HG03135 (cell line): ENCODE results near the gene OMP.

Experiments used
- ATAC-seq: cut with Tn5 transposase; IDR thresholded peaks from one replicate; pipeline ENCODE4 v1.9.1; 2021; ENCODE audit warnings: mild to moderate bottlenecking, moderate library complexity; ENCODE audit not compliant: unreplicated experiment

OMP gene

GRCh38 chr11:77068457-77069335 lies 33.9 kb upstream of the OMP start:
- no peak for ATAC-seq

GRCh38 chr11:77069336-77069968 lies 33.2 kb upstream of the OMP start:
- ATAC-seq, result no peak

GRCh38 chr11:77069969-77070582 lies 32.6 kb upstream of the OMP start:
- no peak for ATAC-seq

GRCh38 chr11:77071077-77071476 lies 31.6 kb upstream of the OMP start:
- no peak for ATAC-seq

GRCh38 chr11:77071671-77072605 lies 30.7 kb upstream of the OMP start:
- ATAC-seq, result no peak

GRCh38 chr11:77072851-77073327 lies 29.8 kb upstream of the OMP start:
- no peak for ATAC-seq

GRCh38 chr11:77073328-77074001 lies 29.2 kb upstream of the OMP start:
- ATAC-seq, result no peak

- ATAC-seq, result no peak
These were observed 28.4 kb upstream of the OMP start for GRCh38 chr11:77074205-77074604.

- no peak for ATAC-seq
These were observed 27.9 kb upstream of the OMP start for GRCh38 chr11:77074626-77075221.

- no peak for ATAC-seq
These were observed 27.2 kb upstream of the OMP start for GRCh38 chr11:77075425-77075905.

GRCh38 chr11:77079666-77080065 lies 23.0 kb upstream of the OMP start:
- ATAC-seq, result no peak

- no peak for ATAC-seq
These were observed 21.9 kb upstream of the OMP start for GRCh38 chr11:77080643-77081210.

- no peak for ATAC-seq
These were observed 21.2 kb upstream of the OMP start for GRCh38 chr11:77081381-77081851.

- no peak for ATAC-seq
These were observed 20.4 kb upstream of the OMP start for GRCh38 chr11:77081976-77082836.

GRCh38 chr11:77082838-77083565 lies 19.6 kb upstream of the OMP start:
- ATAC-seq, result no peak

GRCh38 chr11:77083566-77084245 lies 18.9 kb upstream of the OMP start:
- no peak for ATAC-seq
